Measurements from ENCODE around the gene MAPK7.

MAPK7 gene

DNA sequence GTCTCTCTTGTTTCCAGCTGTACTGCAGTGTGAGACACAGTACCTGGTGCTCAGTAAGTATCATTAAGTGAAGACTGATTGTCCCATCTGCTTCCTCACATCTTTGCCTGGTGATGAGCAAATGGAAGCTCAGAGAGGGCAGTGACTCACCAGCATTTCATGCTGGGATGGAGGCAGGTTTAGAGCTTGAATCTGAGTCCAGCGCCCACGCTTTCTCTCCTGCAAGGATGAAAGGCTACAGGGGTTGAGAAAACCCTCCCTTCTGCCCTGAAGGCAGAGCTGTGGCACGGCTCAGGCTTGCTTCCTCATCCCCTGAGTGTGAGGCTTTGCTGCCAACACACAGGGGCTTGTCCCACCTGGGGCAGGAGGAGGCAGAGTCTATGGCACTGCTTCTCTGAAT lies 31.2 kb downstream of the MAPK7 start:
- TF ChIP-seq, protein P1, sequence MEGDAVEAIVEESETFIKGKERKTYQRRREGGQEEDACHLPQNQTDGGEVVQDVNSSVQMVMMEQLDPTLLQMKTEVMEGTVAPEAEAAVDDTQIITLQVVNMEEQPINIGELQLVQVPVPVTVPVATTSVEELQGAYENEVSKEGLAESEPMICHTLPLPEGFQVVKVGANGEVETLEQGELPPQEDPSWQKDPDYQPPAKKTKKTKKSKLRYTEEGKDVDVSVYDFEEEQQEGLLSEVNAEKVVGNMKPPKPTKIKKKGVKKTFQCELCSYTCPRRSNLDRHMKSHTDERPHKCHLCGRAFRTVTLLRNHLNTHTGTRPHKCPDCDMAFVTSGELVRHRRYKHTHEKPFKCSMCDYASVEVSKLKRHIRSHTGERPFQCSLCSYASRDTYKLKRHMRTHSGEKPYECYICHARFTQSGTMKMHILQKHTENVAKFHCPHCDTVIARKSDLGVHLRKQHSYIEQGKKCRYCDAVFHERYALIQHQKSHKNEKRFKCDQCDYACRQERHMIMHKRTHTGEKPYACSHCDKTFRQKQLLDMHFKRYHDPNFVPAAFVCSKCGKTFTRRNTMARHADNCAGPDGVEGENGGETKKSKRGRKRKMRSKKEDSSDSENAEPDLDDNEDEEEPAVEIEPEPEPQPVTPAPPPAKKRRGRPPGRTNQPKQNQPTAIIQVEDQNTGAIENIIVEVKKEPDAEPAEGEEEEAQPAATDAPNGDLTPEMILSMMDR (IDR thresholded peaks at IDR 0.05; ENCODE audit: borderline replicate concordance, insufficient read depth, low read depth, low read length), result no peak
- no peak overlapping the region for H3K4me3 ChIP-seq (ENCODE audit: low read depth, low read length)

DNA sequence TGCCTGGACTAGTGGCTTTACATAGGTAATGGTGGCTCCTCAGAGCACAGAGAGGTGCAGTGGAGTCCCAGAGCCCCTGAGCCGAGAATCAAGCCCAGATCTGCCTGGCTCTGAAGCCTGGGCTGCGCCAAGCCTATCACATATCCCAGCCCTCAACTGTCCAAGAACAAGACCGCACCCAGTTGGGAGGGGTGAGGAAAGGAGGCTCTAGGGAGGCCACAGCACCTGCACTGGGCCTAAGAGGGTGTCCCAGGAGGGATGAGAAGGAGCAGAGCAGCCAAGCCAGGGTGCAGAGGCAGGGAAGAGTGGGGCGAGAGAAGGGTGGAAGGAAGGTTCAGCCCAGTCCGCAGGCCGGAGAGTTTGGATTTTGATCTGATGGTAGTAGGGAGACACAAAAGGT lies 31.8 kb downstream of the MAPK7 start:
- no peak overlapping the region for H3K4me3 ChIP-seq (ENCODE audit: low read depth, low read length)

DNA sequence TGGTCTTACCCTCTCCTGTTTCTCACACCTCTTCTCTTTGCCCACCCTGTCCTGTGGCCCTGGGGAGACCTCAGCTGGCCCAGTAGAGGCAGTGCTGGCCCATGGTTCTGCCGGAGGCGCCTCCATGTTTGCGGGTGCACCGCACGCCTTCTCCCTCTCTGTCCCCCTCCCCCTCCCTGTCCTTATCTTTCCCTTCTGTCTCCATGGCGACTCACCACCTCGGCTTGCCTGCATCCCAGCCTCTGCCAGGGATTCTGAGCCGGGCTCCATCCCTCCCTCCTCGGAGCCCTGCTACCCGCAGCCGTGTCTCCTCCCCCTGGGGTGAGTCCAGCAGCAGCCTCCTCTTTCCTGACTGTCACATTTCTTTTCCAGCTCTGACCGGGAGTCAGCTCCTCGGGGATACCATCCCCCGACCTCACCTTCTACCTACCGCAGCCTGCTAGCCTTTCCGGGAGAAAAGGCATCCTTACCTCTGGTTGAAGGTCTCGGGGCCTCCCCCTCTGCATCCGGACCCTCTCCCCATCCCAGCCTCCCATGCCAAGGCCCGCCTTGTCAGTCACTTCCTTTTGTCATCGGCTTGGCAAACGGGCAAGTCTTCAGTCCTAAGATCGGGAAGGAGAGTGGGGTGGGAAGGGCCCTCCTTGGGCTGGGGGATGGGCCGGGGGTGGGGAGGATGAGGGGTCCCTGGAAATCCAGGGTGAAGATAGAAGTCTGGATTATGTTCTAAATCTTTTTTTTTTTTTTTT lies 32.8 kb downstream of the MAPK7 start, which contains the start of gene RNF112:
Gene RNF112 (plus strand): TSS at position 358 of the 746 bp plus-strand sequence. CDS start 177 bp downstream, at position 535.
- H3K4me3 ChIP-seq (ENCODE audit: low read depth, low read length), result no peak within 1 kb of the TSS
- TF ChIP-seq, protein P1 (IDR thresholded peaks at IDR 0.05; ENCODE audit: borderline replicate concordance, insufficient read depth, low read depth, low read length), result no peak

More for the DNA sequence above, 31.8 kb downstream of the MAPK7 start:
- TF ChIP-seq, protein P1 (IDR thresholded peaks at IDR 0.05; ENCODE audit: borderline replicate concordance, insufficient read depth, low read depth, low read length), result no peak

DNA sequence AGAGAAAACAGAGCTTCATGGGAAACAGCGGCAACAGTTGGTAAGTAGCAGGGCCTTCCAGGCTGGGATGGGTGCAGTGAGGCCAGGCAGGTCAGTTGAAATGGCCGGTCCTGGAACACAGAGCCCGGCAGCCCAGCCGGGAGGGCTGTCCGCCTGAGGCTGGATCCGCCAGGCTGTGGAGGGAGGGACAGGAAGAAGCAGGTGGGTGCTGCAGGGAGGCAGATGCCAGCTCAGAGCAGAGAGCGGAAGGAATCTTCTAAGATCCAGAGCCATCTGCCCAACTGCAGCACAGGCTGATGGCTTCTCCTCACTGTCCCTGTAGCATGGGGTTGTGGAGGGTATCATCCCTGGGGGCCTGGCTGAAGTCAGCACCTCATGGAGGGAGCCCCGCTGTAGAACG lies 33.3 kb downstream of the MAPK7 start:
- TF ChIP-seq, protein P1 (IDR thresholded peaks at IDR 0.05; ENCODE audit: borderline replicate concordance, insufficient read depth, low read depth, low read length), result no peak
- H3K4me3 ChIP-seq (ENCODE audit: low read depth, low read length), result no peak overlapping the region

DNA sequence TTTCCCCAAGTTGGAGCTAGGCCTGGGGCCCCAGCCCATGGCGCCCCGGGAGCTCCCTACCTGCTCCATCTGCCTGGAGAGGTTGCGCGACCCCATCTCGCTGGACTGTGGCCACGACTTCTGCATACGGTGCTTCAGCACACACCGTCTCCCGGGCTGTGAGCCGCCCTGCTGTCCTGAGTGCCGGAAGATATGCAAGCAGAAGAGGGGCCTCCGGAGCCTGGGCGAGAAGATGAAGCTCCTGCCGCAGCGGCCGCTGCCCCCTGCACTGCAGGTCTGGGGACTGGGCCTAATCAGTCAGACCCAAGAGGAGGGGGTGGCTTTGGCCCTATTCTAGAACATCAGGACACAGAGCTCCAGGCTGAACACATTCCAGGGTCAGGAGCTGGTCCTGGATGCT lies 34.2 kb downstream of the MAPK7 start:
- no peak overlapping the region for H3K4me3 ChIP-seq (ENCODE audit: low read depth, low read length)
- TF ChIP-seq, protein P1 (IDR thresholded peaks at IDR 0.05; ENCODE audit: borderline replicate concordance, insufficient read depth, low read depth, low read length), result no peak

DNA sequence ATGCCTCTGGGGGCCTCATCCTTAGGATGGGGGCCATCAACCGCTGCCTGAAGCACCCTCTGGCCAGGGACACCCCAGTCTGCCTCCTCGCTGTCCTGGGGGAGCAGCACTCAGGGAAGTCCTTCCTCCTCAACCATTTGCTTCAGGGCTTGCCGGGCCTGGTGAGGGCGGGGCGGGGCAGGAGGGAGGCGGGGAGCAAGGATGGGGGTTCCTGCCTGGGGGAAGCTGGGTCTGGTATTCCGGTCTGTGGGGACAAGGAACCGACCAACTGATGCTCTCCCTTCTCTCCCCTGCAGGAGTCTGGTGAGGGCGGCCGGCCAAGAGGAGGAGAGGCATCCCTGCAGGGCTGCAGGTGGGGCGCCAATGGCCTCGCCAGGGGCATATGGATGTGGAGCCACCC lies 34.7 kb downstream of the MAPK7 start:
- H3K4me3 ChIP-seq (ENCODE audit: low read depth, low read length), result no peak overlapping the region

More for the DNA sequence above, 34.7 kb downstream of the MAPK7 start:
- TF ChIP-seq, protein P1 (IDR thresholded peaks at IDR 0.05; ENCODE audit: borderline replicate concordance, insufficient read depth, low read depth, low read length), result no peak

Data from GM12875 (cell line).